ENCODE measurements around the gene R3HDM2.
"Not testable (repeated sequence)": the region's sequence is repeated elsewhere in the genome, so short reads cannot be mapped to it uniquely, and the experiment has no call there.

DNA sequence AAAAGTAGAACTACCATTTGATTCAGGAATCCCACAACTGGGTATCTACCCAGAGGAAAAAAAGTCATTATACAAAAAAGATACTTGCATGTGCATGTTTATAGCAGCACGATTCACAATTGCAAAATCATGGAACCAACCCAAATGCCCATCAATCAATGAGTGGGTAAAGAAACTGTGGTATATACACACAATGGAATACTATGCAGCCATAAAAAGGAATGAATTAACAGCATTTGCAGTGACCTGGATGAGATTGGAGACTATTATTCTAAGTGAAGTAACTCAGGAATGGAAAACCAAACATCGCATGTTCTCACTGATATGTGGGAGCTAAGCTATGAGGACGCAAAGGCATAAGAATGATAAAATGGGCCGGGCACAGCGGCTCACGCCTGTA is 154.6 kb downstream of the R3HDM2 start:
- TF ChIP-seq, protein P1, sequence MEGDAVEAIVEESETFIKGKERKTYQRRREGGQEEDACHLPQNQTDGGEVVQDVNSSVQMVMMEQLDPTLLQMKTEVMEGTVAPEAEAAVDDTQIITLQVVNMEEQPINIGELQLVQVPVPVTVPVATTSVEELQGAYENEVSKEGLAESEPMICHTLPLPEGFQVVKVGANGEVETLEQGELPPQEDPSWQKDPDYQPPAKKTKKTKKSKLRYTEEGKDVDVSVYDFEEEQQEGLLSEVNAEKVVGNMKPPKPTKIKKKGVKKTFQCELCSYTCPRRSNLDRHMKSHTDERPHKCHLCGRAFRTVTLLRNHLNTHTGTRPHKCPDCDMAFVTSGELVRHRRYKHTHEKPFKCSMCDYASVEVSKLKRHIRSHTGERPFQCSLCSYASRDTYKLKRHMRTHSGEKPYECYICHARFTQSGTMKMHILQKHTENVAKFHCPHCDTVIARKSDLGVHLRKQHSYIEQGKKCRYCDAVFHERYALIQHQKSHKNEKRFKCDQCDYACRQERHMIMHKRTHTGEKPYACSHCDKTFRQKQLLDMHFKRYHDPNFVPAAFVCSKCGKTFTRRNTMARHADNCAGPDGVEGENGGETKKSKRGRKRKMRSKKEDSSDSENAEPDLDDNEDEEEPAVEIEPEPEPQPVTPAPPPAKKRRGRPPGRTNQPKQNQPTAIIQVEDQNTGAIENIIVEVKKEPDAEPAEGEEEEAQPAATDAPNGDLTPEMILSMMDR (conservative IDR thresholded peaks at IDR 0.05; ENCODE audit: low read length), result not testable (repeated sequence)
- TF ChIP-seq EZH2phosphoT487 (IDR thresholded peaks at IDR 0.05; ENCODE audit: borderline replicate concordance), result not testable (repeated sequence)
